Suprapubic skin (tissue), 4 donors: ENCODE data around the gene FAM78B. TPM values are rescaled to one million over a fixed set of nuclear protein-coding genes. Genes with fewer than 3 reads are reported as not detected.

Experiments used
- DNase-seq, 2 donors: peaks; one replicate each; pipeline ENCODE4 v3.0.0-alpha.2; 2019; ENCODE audit warnings: low spot score in 2 of 2
- H3K27ac ChIP-seq: fragments of 200-600 bp; sonication (generic); one replicate; pipeline ENCODE4 v1.5.1; 2019
- H3K27me3 ChIP-seq: fragments of 200-600 bp; sonication (generic); one replicate; pipeline ENCODE4 v1.5.1; 2019
- H3K36me3 ChIP-seq: fragments of 200-600 bp; sonication (generic); one replicate; pipeline ENCODE4 v1.5.1; 2019
- H3K4me1 ChIP-seq: fragments of 200-600 bp; sonication (generic); one replicate; pipeline ENCODE4 v1.5.1; 2019
- H3K4me3 ChIP-seq: fragments of 200-600 bp; sonication (generic); one replicate; pipeline ENCODE4 v1.5.1; 2019; ENCODE audit warnings: mild to moderate bottlenecking
- H3K9me3 ChIP-seq: fragments of 200-600 bp; sonication (generic); one replicate; pipeline ENCODE4 v1.5.1; 2019
- EP300 ChIP-seq: sonication (generic); formaldehyde crosslinking; IDR thresholded peaks from one replicate; pipeline ENCODE4 v1.6.1; 2017; ENCODE audit warnings: antibody characterized with exemption
- POLR2A ChIP-seq, 2 donors: fragments of 450-650 bp; IDR thresholded peaks; one replicate each; pipeline ENCODE4 v1.6.1; 2017; ENCODE audit warnings: antibody characterized with exemption in 2 of 2, mild to moderate bottlenecking in 2 of 2, moderate library complexity in 2 of 2
- POLR2AphosphoS5 ChIP-seq, 3 donors: sonication (generic); formaldehyde crosslinking; IDR thresholded peaks; one replicate each; pipeline ENCODE4 v1.6.1; 2017; ENCODE audit warnings: antibody characterized with exemption in 3 of 3
- WGBS: methylation state at CpG from one replicate; pipeline ENCODE4 v1.1.5; 2018; 5-methylcytosine and 5-hydroxymethylcytosine counted together
- total RNA-seq, 4 donors: library from RNA; depleted of rRNA; stranded (reverse); fragments of >200 nt; gene quantifications; one replicate each; pipeline ENCODE4 v1.1.0, GENCODE V29; 2016
- TF ChIP-seq, protein P1 (sequence below), 2 donors: fragments of 200-600 bp in 1 of 2; fragments of 450-650 bp in 1 of 2; sonication (generic) in 1 of 2; IDR thresholded peaks; one replicate each; pipeline ENCODE4 v1.5.1; 2016 to 2019; ENCODE audit warnings: antibody characterized with exemption in 2 of 2, mild to moderate bottlenecking in 1 of 2, moderate library complexity in 1 of 2

Gene FAM78B
- total RNA-seq, 4 donors from 2014 or later: 0.72 to 1.9 (median 1.3) TPM

DNA sequence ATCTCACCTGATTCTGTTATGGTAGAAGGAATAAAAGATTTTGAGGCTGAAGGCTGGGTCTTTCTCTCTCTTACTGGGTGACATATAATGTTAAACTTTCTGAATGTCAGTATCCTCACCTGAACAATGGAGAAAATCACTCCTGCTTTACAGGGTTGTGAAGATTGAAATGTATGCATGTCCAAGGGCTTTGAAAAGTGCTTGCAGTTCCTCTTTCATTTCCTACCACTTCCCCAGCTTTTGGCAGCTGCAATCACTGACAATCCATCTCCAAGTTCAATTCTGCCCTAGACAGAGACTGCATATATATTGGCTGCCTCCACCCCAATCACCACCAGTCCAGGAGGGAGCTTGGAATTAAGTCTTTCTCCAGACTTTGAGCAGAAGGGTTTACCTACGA is 39.8 kb downstream of the FAM78B start:
- Histone ChIP-seq H3K4me1 (no peaks in the 10 kb centered on the region), H3K9me3 (no peaks in the 10 kb centered on the region), H3K27me3 (no peaks in the 10 kb centered on the region), H3K36me3 (no peaks in the 10 kb centered on the region), H3K4me3 (no peak overlapping the region), H3K27ac (no peak overlapping the region)
- TF ChIP-seq EP300: no peak
- TF ChIP-seq POLR2A (IDR thresholded peaks at IDR 0.05): no peak
- TF ChIP-seq, protein P1, sequence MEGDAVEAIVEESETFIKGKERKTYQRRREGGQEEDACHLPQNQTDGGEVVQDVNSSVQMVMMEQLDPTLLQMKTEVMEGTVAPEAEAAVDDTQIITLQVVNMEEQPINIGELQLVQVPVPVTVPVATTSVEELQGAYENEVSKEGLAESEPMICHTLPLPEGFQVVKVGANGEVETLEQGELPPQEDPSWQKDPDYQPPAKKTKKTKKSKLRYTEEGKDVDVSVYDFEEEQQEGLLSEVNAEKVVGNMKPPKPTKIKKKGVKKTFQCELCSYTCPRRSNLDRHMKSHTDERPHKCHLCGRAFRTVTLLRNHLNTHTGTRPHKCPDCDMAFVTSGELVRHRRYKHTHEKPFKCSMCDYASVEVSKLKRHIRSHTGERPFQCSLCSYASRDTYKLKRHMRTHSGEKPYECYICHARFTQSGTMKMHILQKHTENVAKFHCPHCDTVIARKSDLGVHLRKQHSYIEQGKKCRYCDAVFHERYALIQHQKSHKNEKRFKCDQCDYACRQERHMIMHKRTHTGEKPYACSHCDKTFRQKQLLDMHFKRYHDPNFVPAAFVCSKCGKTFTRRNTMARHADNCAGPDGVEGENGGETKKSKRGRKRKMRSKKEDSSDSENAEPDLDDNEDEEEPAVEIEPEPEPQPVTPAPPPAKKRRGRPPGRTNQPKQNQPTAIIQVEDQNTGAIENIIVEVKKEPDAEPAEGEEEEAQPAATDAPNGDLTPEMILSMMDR (IDR thresholded peaks at IDR 0.05): no peak
- no peak for TF ChIP-seq POLR2AphosphoS5 (IDR thresholded peaks at IDR 0.05)
- 89% methylated on average over 1 of the region's 1 CpG for WGBS
- DNase-seq: no peak

DNA sequence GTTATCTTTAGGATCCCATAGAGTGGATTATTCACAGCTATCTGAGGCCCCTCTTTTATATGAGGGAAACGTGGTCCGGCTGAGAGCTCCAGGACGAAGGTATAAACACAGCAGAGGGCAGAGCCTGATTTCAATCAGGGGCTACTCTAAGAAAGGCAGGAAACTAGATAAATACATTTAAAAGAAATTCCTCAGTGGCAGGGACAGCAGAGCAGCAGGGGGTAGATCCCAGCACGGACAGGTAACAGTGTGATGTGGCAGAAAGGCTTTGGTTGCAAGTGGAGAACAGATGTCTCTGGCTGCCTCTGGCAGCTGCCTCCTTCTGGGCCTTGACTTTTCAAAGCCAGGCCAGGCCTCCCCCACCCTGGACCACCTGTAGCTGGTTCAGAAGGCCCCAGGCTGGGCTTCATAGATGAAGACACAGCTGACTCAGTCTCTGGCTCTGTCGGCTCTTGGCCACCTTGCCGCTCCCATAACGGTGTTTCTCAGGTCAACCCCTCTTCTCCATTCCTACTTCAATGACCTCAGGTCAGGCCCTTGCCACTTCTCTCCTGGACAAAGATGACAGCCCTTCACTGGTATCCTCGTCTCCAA is 43.8 kb downstream of the FAM78B start:
- TF ChIP-seq, protein P1 (IDR thresholded peaks at IDR 0.05): no peak
- no peak for TF ChIP-seq POLR2AphosphoS5 (IDR thresholded peaks at IDR 0.05)
- no peak for TF ChIP-seq EP300
- no peak for TF ChIP-seq POLR2A (IDR thresholded peaks at IDR 0.05)
- H3K4me1 ChIP-seq: no peaks in the 10 kb centered on the region
- no peaks in the 10 kb centered on the region for H3K9me3 ChIP-seq
- WGBS: 83% methylated on average over 8 of the region's 8 CpGs
- DNase-seq: no peak
- H3K27me3 ChIP-seq: no peaks in the 10 kb centered on the region
- H3K36me3 ChIP-seq: no peaks in the 10 kb centered on the region
- H3K27ac ChIP-seq: no peak overlapping the region
- H3K4me3 ChIP-seq: no peak overlapping the region

DNA sequence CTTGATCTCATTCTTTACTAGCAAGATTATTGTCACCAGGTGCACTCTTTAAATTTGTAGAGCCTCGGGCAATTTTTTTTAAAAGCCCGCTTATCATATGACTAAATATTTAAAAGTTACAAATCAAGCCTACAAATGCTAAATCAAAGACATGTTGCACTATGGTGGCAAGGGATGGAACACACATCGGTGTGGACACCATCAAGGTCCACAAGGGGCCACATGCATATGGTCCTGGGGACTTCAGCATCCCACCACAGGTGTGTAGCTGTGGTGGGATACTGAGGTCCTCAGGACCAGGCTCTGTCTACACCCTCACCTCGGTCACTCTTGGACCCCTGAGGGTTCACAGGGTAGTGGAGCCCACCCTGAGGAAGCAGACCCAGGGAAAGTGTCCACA is 45.8 kb downstream of the FAM78B start:
- no peaks in the 10 kb centered on the region for H3K9me3 ChIP-seq
- TF ChIP-seq POLR2A (IDR thresholded peaks at IDR 0.05) (no peak), POLR2AphosphoS5 (IDR thresholded peaks at IDR 0.05) (no peak), EP300 (no peak)
- TF ChIP-seq, protein P1 (IDR thresholded peaks at IDR 0.05): no peak
- H3K36me3 ChIP-seq: no peaks in the 10 kb centered on the region
- H3K4me3 ChIP-seq: no peak overlapping the region
- no peaks in the 10 kb centered on the region for H3K4me1 ChIP-seq
- no peaks in the 10 kb centered on the region for H3K27me3 ChIP-seq
- 91% methylated on average over 4 of the region's 4 CpGs for WGBS
- no peak for DNase-seq
- H3K27ac ChIP-seq: no peak overlapping the region

DNA sequence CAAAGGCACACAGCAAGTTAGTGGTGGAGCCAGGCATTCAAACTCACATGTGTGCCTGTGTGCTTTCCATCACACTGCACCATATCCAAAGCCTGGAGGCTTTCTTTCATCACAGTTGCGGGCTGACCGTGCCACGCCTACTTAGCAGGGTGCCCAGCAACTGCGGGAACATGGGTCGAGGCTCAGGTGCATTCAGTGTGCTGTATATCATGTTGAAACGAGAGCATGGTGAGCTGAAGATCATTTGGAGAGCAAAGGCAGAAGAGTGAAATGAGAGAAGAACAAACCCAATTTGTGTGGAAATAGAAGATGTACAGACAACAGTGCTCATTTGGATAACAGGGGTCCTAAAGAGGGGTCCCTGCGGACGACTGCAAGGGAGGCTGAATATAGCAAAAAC is 46.5 kb downstream of the FAM78B start:
- DNase-seq: no peak
- Histone ChIP-seq H3K4me1 (no peaks in the 10 kb centered on the region), H3K36me3 (no peaks in the 10 kb centered on the region), H3K27ac (no peak overlapping the region), H3K9me3 (no peaks in the 10 kb centered on the region), H3K27me3 (no peaks in the 10 kb centered on the region), H3K4me3 (no peak overlapping the region)
- 87% methylated on average over 8 of the region's 8 CpGs for WGBS
- TF ChIP-seq POLR2A (IDR thresholded peaks at IDR 0.05) (no peak), EP300 (no peak), POLR2AphosphoS5 (IDR thresholded peaks at IDR 0.05) (no peak)
- TF ChIP-seq, protein P1 (IDR thresholded peaks at IDR 0.05): no peak

DNA sequence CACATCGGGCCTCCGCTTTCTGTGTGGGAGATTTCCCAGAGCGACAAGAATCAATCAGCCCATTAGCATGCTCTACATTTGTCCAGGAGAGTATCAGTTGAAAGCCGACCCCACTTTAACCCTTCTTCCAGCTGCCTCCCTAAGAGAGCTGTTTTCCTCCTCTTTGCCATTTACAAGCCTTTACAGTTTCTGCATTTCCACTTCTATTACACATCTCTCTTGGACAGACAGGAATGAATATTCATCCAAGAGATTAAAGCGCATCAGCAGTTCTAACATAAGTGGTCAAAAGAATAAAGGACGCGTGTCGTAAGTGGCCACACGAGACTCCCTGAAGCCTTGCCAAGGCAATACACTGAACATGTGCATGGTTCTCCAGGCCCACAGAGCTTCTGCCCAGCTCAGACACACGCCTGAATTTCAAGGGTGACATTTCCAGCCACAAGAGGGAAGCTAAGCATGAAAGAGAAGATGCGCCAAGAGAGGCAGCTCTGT is 47.3 kb downstream of the FAM78B start:
- 79% methylated on average over 11 of the region's 11 CpGs for WGBS
- TF ChIP-seq, protein P1 (IDR thresholded peaks at IDR 0.05): no peak
- no peak for TF ChIP-seq POLR2A (IDR thresholded peaks at IDR 0.05)
- no peak for TF ChIP-seq EP300
- TF ChIP-seq POLR2AphosphoS5 (IDR thresholded peaks at IDR 0.05): no peak
- DNase-seq: no peak
- no peaks in the 10 kb centered on the region for H3K27me3 ChIP-seq
- no peaks in the 10 kb centered on the region for H3K9me3 ChIP-seq
- no peak overlapping the region for H3K4me3 ChIP-seq
- H3K4me1 ChIP-seq: no peaks in the 10 kb centered on the region
- H3K27ac ChIP-seq: no peak overlapping the region
- no peaks in the 10 kb centered on the region for H3K36me3 ChIP-seq
